SK-N-SH (cell line): ENCODE data around the gene HPS5.

Source experiments
- EZH2phosphoT487 ChIP-seq: fragments of 200-600 bp; sonication (generic); IDR thresholded peaks from 2 replicates; pipeline ENCODE4 v1.6.1; 2017; ENCODE audit warnings: low read depth, mixed run types, mild to moderate bottlenecking, antibody characterized with exemption, moderate library complexity, borderline replicate concordance
- FOXM1 ChIP-seq: IDR thresholded peaks from 2 replicates; pipeline ENCODE4 v1.4.0; 2012; ENCODE audit warnings: low read depth, mild to moderate bottlenecking
- MEF2A ChIP-seq: IDR thresholded peaks from 2 replicates; pipeline ENCODE4 v1.4.0; 2012; ENCODE audit warnings: low read depth, borderline replicate concordance
- POLR2AphosphoS5 ChIP-seq: IDR thresholded peaks from 2 replicates; pipeline ENCODE4 v1.6.1; 2012; ENCODE audit warnings: low read depth, low read length
- RAD21 ChIP-seq: IDR thresholded peaks from 2 replicates; pipeline ENCODE4 v1.6.1; 2012; ENCODE audit warnings: mild to moderate bottlenecking, low read length
- RCOR1 ChIP-seq: fragments of 150-350 bp; IDR thresholded peaks from 2 replicates; pipeline ENCODE4 v1.6.1; 2017; ENCODE audit warnings: antibody characterized with exemption, low read length
- RXRA ChIP-seq: IDR thresholded peaks from 2 replicates; pipeline ENCODE4 v1.4.0; 2012; ENCODE audit warnings: low read depth, mild to moderate bottlenecking, borderline replicate concordance
- SMC3 ChIP-seq: IDR thresholded peaks from 2 replicates; pipeline ENCODE4 v1.6.1; 2012; ENCODE audit warnings: low read depth, low read length, improper control_type of control experiment
- YY1 ChIP-seq: IDR thresholded peaks from 2 replicates; pipeline ENCODE4 v1.4.0; 2012; ENCODE audit warnings: low read depth, mild to moderate bottlenecking
- TF ChIP-seq, protein P1 (sequence below): fragments of 200-600 bp; sonication (generic); IDR thresholded peaks from 2 replicates; pipeline ENCODE4 v1.6.1; 2017; ENCODE audit warnings: antibody characterized with exemption, mild to moderate bottlenecking, moderate library complexity

DNA sequence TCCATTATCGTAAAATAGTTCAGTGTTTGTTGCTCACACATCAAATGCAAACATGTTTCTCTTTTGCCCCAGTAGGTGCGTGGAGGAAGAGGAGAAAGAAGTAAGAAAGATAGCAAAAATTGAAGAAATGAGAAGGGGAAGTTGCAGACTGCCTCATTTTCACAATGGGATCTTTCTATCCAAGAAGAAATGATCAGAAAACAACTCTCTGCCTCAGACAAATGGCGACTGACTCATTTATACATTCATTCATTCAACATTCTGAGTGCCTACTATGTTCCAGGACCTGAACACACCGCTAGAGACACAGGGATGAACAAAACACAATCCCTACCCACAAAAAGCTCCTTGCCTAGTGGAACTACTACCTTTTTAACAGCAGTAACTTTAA, 367 bp downstream of the HPS5 start:
- TF ChIP-seq POLR2AphosphoS5 (no peak), RAD21 (no peak), MEF2A (no peak), YY1 (no peak), SMC3 (no peak), FOXM1 (no peak), EZH2phosphoT487 (no peak), RXRA (no peak), RCOR1 (no peak)
- TF ChIP-seq, protein P1, sequence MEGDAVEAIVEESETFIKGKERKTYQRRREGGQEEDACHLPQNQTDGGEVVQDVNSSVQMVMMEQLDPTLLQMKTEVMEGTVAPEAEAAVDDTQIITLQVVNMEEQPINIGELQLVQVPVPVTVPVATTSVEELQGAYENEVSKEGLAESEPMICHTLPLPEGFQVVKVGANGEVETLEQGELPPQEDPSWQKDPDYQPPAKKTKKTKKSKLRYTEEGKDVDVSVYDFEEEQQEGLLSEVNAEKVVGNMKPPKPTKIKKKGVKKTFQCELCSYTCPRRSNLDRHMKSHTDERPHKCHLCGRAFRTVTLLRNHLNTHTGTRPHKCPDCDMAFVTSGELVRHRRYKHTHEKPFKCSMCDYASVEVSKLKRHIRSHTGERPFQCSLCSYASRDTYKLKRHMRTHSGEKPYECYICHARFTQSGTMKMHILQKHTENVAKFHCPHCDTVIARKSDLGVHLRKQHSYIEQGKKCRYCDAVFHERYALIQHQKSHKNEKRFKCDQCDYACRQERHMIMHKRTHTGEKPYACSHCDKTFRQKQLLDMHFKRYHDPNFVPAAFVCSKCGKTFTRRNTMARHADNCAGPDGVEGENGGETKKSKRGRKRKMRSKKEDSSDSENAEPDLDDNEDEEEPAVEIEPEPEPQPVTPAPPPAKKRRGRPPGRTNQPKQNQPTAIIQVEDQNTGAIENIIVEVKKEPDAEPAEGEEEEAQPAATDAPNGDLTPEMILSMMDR, result peak; percentile 11; the same call in 1 of the 2 replicates
